ENCODE results near the gene ANKDD1B. TPM values are rescaled to one million over a fixed set of nuclear protein-coding genes. Genes with fewer than 3 reads are reported as not detected.

The ANKDD1B gene
- total and polyA plus RNA-seq, 9 of the 15 experiments (the other 6 are each of a cell fraction or from before 2014, with no cell fraction given) = 0.04 to 0.29 (median 0.18) TPM; not detected in 1

- TF ChIP-seq GATA2 (CRISPR knock-in tag; IDR thresholded peaks at IDR 0.05) (no peak), KLF13 (tag; IDR thresholded peaks at IDR 0.05; ENCODE audit: borderline replicate concordance, low read depth) (peak; percentile 21; the same call in 1 of the 2 replicates), BMI1 (IDR thresholded peaks at IDR 0.05; ENCODE audit: low read length) (no peak), ZNF668 (CRISPR knock-in tag; IDR thresholded peaks at IDR 0.05) (no peak), LEF1 (IDR thresholded peaks at IDR 0.05) (peak; percentile 45), ILF3 (IDR thresholded peaks at IDR 0.05; ENCODE audit: borderline replicate concordance) (no peak), RHOXF2B (CRISPR knock-in tag; conservative IDR thresholded peaks at IDR 0.05) (no peak), ZNF121 (CRISPR knock-in tag; conservative IDR thresholded peaks at IDR 0.05) (no peak), ZFP36 (IDR thresholded peaks at IDR 0.05; ENCODE audit: low read depth, low read length, partially characterized antibody) (no peak), CHD4 (IDR thresholded peaks at IDR 0.05; ENCODE audit: insufficient read depth, insufficient replicate concordance, low read depth, low read length, poor library complexity, severe bottlenecking) (no peak), MCM7 (IDR thresholded peaks at IDR 0.05) (no peak), TEAD2 (tag; IDR thresholded peaks at IDR 0.05) (no peak), MEF2D (tag; conservative IDR thresholded peaks at IDR 0.05; ENCODE audit: low read depth) (no peak)
- TF ChIP-seq, protein P1, sequence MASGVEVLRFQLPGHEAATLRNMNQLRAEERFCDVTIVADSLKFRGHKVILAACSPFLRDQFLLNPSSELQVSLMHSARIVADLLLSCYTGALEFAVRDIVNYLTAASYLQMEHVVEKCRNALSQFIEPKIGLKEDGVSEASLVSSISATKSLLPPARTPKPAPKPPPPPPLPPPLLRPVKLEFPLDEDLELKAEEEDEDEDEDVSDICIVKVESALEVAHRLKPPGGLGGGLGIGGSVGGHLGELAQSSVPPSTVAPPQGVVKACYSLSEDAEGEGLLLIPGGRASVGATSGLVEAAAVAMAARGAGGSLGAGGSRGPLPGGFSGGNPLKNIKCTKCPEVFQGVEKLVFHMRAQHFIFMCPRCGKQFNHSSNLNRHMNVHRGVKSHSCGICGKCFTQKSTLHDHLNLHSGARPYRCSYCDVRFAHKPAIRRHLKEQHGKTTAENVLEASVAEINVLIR (CRISPR knock-in tag; IDR thresholded peaks at IDR 0.05) = 0 out of 2 replicates have a peak, but pooled peaks have one; percentile 49
- TF ChIP-seq, protein P2, sequence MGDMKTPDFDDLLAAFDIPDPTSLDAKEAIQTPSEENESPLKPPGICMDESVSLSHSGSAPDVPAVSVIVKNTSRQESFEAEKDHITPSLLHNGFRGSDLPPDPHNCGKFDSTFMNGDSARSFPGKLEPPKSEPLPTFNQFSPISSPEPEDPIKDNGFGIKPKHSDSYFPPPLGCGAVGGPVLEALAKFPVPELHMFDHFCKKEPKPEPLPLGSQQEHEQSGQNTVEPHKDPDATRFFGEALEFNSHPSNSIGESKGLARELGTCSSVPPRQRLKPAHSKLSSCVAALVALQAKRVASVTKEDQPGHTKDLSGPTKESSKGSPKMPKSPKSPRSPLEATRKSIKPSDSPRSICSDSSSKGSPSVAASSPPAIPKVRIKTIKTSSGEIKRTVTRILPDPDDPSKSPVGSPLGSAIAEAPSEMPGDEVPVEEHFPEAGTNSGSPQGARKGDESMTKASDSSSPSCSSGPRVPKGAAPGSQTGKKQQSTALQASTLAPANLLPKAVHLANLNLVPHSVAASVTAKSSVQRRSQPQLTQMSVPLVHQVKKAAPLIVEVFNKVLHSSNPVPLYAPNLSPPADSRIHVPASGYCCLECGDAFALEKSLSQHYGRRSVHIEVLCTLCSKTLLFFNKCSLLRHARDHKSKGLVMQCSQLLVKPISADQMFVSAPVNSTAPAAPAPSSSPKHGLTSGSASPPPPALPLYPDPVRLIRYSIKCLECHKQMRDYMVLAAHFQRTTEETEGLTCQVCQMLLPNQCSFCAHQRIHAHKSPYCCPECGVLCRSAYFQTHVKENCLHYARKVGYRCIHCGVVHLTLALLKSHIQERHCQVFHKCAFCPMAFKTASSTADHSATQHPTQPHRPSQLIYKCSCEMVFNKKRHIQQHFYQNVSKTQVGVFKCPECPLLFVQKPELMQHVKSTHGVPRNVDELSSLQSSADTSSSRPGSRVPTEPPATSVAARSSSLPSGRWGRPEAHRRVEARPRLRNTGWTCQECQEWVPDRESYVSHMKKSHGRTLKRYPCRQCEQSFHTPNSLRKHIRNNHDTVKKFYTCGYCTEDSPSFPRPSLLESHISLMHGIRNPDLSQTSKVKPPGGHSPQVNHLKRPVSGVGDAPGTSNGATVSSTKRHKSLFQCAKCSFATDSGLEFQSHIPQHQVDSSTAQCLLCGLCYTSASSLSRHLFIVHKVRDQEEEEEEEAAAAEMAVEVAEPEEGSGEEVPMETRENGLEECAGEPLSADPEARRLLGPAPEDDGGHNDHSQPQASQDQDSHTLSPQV (IDR thresholded peaks at IDR 0.05) = no peak
- TF ChIP-seq, protein P3, sequence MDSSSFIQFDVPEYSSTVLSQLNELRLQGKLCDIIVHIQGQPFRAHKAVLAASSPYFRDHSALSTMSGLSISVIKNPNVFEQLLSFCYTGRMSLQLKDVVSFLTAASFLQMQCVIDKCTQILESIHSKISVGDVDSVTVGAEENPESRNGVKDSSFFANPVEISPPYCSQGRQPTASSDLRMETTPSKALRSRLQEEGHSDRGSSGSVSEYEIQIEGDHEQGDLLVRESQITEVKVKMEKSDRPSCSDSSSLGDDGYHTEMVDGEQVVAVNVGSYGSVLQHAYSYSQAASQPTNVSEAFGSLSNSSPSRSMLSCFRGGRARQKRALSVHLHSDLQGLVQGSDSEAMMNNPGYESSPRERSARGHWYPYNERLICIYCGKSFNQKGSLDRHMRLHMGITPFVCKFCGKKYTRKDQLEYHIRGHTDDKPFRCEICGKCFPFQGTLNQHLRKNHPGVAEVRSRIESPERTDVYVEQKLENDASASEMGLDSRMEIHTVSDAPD (CRISPR knock-in tag; IDR thresholded peaks at IDR 0.05) = no peak
- TF ChIP-seq, protein P4, sequence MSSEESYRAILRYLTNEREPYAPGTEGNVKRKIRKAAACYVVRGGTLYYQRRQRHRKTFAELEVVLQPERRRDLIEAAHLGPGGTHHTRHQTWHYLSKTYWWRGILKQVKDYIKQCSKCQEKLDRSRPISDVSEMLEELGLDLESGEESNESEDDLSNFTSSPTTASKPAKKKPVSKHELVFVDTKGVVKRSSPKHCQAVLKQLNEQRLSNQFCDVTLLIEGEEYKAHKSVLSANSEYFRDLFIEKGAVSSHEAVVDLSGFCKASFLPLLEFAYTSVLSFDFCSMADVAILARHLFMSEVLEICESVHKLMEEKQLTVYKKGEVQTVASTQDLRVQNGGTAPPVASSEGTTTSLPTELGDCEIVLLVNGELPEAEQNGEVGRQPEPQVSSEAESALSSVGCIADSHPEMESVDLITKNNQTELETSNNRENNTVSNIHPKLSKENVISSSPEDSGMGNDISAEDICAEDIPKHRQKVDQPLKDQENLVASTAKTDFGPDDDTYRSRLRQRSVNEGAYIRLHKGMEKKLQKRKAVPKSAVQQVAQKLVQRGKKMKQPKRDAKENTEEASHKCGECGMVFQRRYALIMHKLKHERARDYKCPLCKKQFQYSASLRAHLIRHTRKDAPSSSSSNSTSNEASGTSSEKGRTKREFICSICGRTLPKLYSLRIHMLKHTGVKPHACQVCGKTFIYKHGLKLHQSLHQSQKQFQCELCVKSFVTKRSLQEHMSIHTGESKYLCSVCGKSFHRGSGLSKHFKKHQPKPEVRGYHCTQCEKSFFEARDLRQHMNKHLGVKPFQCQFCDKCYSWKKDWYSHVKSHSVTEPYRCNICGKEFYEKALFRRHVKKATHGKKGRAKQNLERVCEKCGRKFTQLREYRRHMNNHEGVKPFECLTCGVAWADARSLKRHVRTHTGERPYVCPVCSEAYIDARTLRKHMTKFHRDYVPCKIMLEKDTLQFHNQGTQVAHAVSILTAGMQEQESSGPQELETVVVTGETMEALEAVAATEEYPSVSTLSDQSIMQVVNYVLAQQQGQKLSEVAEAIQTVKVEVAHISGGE (CRISPR knock-in tag; IDR thresholded peaks at IDR 0.05) = peak; percentile 79 to 98 (median 84); a peak in 5 of 6 replicates
These were observed 106.0 kb downstream of the ANKDD1B start, which contains the start of gene POC5 (continued) for GRCh38 chr5:75717082-75717922.

Data from K562 (cell line).